GM18511 (cell line): ENCODE results near the gene ITPR1.

Experiments
- ATAC-seq: cut with Tn5 transposase; IDR thresholded peaks from one replicate; pipeline ENCODE4 v1.9.1; 2021; ENCODE audit warnings: mild to moderate bottlenecking, moderate library complexity; ENCODE audit not compliant: unreplicated experiment

ITPR1 gene

GRCh38 chr3:4865714-4866113, 372.6 kb downstream of the ITPR1 start:
- no peak for ATAC-seq

GRCh38 chr3:4866866-4867265, 373.7 kb downstream of the ITPR1 start:
- ATAC-seq: no peak

- no peak for ATAC-seq
These were observed 384.1 kb downstream of the ITPR1 start for GRCh38 chr3:4877173-4877787.

- ATAC-seq: no peak
These were observed 387.7 kb downstream of the ITPR1 start for GRCh38 chr3:4880850-4881249.

- ATAC-seq: no peak
These were observed 389.4 kb downstream of the ITPR1 start for GRCh38 chr3:4882548-4882947.

DNA sequence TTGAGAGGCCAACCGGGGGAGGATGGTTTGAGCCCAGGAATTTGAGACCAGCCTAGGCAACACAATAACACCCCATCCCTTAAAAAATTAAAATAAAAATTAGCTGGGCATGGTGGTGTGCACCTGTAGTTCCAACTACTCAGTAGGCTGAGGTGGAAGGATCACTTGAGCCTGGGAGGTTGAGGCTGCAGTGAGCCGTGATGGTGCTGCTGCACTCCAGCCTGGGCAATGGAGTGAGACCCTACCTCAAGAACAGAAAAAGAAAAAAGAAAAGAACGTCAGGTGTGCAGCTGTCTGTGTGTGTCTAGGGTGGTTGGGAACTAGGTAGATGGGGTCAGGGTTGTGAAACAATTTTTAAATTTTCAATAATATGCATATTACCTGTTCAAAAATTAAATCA, 389.9 kb downstream of the ITPR1 start:
- ATAC-seq: no peak

- ATAC-seq: no peak
These were observed 391.7 kb downstream of the ITPR1 start for GRCh38 chr3:4884888-4885287.

DNA sequence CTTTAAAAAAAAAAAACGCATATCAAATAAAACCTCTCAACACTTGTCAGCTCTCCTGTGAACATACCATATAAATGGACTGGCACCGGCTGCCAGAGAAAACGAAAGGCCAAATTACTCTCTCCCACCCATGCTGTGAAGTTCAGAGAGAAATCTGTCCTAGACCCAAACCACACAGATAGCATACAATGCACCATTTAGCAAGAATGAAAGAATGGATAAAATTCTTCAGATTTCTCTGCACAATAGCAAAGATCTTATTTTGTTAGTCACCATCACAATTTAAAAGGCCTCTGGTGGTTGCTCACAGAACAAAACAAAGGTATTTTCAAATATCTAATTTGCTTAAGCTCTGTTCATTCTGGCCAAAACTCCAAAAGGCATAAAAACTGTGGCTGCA, 392.2 kb downstream of the ITPR1 start:
- ATAC-seq: no peak

DNA sequence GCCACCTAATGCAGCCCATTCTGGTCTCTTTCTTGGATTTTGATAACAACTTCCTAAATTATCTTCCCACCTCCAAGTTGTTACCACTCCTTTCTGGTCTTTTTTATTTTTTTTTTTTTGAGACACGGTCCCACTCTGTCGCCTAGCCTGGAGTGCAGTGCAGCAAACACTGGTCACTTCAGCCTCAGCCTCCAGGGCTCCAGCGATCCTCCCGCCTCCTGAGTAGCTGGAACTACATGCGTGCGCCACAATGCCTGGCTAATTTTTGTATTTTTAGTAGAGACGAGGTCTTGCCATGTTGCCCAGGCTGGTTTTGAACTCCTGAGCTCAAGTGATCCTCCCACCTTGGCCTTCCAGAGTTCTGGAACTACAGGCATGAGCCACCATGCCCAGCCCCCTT, 393.3 kb downstream of the ITPR1 start:
- ATAC-seq: no peak

- ATAC-seq: no peak
These were observed 394.0 kb downstream of the ITPR1 start for GRCh38 chr3:4887177-4887576.

GRCh38 chr3:4888913-4889846, 396.0 kb downstream of the ITPR1 start:
- ATAC-seq: peak; percentile 94

- no peak for ATAC-seq
These were observed 396.7 kb downstream of the ITPR1 start for GRCh38 chr3:4889896-4890295.

- no peak for ATAC-seq
These were observed 401.9 kb downstream of the ITPR1 start for GRCh38 chr3:4894891-4895530.

- ATAC-seq: no peak
These were observed 402.7 kb downstream of the ITPR1 start for GRCh38 chr3:4895838-4896237.
